Measurements from ENCODE around the gene TATDN2.

Gene TATDN2

GRCh38 chr3:10244009-10244408 lies 4.2 kb upstream of the TATDN2 start:
- TF ChIP-seq CTCF (IDR thresholded peaks at IDR 0.05; ENCODE audit: low read depth, low read length) (no peak), MAX (IDR thresholded peaks at IDR 0.05; ENCODE audit: low read depth, low read length) (no peak), POLR2A (IDR thresholded peaks at IDR 0.05; ENCODE audit: extremely low read depth, insufficient read length) (no peak), MYC (IDR thresholded peaks at IDR 0.05; ENCODE audit: low read depth, low read length) (no peak)
- H3K4me3 ChIP-seq (ENCODE audit: low read depth, low read length) = no peak overlapping the region
- peak; percentile 71 for DNase-seq (ENCODE audit: low read depth)

GRCh38 chr3:10245081-10245712 lies 3.1 kb upstream of the TATDN2 start:
- no peak for DNase-seq (ENCODE audit: low read depth)

GRCh38 chr3:10247679-10248183 lies 528 bp upstream of the TATDN2 start:
- no peak for DNase-seq (ENCODE audit: low read depth)
- TF ChIP-seq CTCF (IDR thresholded peaks at IDR 0.05; ENCODE audit: low read depth, low read length) (no peak), MAX (IDR thresholded peaks at IDR 0.05; ENCODE audit: low read depth, low read length) (no peak), MYC (IDR thresholded peaks at IDR 0.05; ENCODE audit: low read depth, low read length) (no peak), POLR2A (IDR thresholded peaks at IDR 0.05; ENCODE audit: extremely low read depth, insufficient read length) (no peak)

More at GRCh38 chr3:10245081-10245712, 3.1 kb upstream of the TATDN2 start:
- H3K4me3 ChIP-seq (ENCODE audit: low read depth, low read length) = no peak overlapping the region
- TF ChIP-seq MAX (IDR thresholded peaks at IDR 0.05; ENCODE audit: low read depth, low read length) (no peak), POLR2A (IDR thresholded peaks at IDR 0.05; ENCODE audit: extremely low read depth, insufficient read length) (no peak), MYC (IDR thresholded peaks at IDR 0.05; ENCODE audit: low read depth, low read length) (no peak), CTCF (IDR thresholded peaks at IDR 0.05; ENCODE audit: low read depth, low read length) (no peak)

GRCh38 chr3:10248984-10249748 lies 907 bp downstream of the TATDN2 start:
- H3K4me3 ChIP-seq (ENCODE audit: low read depth, low read length) = peak overlapping the region; percentile 97
- DNase-seq (ENCODE audit: low read depth) = peak; percentile 63
- no peak for TF ChIP-seq POLR2A (IDR thresholded peaks at IDR 0.05; ENCODE audit: extremely low read depth, insufficient read length)
- TF ChIP-seq MYC (IDR thresholded peaks at IDR 0.05; ENCODE audit: low read depth, low read length) = no peak
- TF ChIP-seq MAX (IDR thresholded peaks at IDR 0.05; ENCODE audit: low read depth, low read length) = peak; percentile 60
- no peak for TF ChIP-seq CTCF (IDR thresholded peaks at IDR 0.05; ENCODE audit: low read depth, low read length)

More at GRCh38 chr3:10247679-10248183, 528 bp upstream of the TATDN2 start:
- peak overlapping the region; percentile 35 for H3K4me3 ChIP-seq (ENCODE audit: low read depth, low read length)

- TF ChIP-seq CTCF (IDR thresholded peaks at IDR 0.05; ENCODE audit: low read depth, low read length) = no peak
- TF ChIP-seq MAX (IDR thresholded peaks at IDR 0.05; ENCODE audit: low read depth, low read length) = no peak
- TF ChIP-seq MYC (IDR thresholded peaks at IDR 0.05; ENCODE audit: low read depth, low read length) = no peak
- DNase-seq (ENCODE audit: low read depth) = no peak
These were observed 1.6 kb downstream of the TATDN2 start for GRCh38 chr3:10249833-10250232.

More at GRCh38 chr3:10249833-10250232, 1.6 kb downstream of the TATDN2 start:
- H3K4me3 ChIP-seq (ENCODE audit: low read depth, low read length) = peak overlapping the region; percentile 97

Data from NB4 (cell line).